A549 treated with Mapracorat at 1 μM for 4 hours (cell line): Measurements from ENCODE around the gene ZBTB17. TPM values are rescaled to one million over a fixed set of nuclear protein-coding genes. Genes with fewer than 3 reads are reported as not detected.

Source experiments
- total RNA-seq: library from RNA; stranded (reverse); fragments of 200-300 nt; extraction: Qiagen RNA extraction; gene quantifications from 5 replicates; pipeline ENCODE4 v1.2.3, GENCODE V29; 2022

ZBTB17 gene
- total RNA-seq, result 10.2 to 18.4 TPM (median 13.0 TPM) in 5 replicates

DNA sequence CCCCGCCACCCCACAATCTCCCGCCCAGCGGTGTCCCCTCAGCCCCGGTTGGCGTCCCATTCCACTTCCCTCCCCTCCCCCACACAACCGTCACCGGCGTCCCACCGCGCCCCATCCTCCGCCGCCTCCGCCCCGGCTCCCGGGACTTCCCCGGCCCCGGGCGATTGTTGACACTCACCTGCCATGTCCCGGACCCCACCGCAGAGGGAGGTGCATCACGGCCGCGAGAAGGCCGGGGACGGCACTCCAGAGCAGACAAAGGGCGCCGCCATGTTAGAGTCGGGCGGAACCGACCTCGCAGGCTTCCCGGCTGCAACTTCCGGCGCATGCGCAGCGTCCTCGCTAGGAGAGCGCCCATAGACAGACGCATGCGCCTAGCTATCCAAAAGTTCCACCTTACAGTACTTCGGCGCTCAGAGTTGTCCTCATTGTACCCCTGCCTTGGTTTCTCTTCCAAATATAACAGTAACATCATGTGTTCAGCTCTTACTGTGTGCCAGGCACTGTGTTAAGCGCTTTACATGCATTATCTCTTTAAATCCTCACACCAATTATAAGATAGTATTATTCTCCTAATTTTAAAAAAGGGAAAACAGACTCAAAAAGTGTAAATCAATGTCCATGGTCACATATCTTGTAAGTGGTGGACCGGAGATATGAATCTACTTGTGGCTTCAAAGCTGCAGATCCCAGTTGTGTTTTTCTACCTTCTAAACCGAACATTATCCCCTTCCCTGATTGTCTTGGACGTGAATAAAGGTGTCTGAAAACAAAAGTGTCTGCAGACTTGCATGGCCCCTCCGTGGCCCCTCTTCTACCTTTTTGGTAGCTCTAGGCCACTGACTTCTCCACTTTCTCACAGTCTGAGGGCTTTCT, at the start of gene ZBTB17:
Gene ZBTB17, minus strand, starts transcription at position 297 of the 876 bp plus-strand sequence. CDS start 27,606 bp downstream, outside the sequence.

DNA sequence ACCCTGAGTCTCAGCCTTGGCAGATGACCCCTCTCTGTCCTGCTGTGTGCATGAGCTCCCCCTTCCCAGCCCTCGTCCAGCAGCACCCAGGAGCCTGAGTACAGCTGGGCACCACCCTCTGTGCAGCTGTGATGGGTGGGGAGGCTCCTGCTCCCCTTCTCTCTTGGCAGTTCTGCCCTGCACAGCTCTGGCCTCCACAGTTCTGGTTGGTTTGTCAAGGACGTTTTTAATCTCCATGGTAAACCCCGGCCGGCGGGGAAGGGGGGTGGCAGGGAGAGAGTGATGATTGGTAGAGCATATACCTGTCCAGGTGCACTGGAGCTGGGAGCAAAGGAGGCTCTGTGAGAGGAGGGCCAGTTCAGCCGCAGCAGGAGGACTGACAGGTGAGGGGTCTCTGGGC, 45.8 kb upstream of the ZBTB17 start, which contains the start of gene CLCNKA:
Gene CLCNKA, plus strand, starts transcription at position 356 of the 400 bp plus-strand sequence. CDS start 584 bp downstream, outside the sequence.

DNA sequence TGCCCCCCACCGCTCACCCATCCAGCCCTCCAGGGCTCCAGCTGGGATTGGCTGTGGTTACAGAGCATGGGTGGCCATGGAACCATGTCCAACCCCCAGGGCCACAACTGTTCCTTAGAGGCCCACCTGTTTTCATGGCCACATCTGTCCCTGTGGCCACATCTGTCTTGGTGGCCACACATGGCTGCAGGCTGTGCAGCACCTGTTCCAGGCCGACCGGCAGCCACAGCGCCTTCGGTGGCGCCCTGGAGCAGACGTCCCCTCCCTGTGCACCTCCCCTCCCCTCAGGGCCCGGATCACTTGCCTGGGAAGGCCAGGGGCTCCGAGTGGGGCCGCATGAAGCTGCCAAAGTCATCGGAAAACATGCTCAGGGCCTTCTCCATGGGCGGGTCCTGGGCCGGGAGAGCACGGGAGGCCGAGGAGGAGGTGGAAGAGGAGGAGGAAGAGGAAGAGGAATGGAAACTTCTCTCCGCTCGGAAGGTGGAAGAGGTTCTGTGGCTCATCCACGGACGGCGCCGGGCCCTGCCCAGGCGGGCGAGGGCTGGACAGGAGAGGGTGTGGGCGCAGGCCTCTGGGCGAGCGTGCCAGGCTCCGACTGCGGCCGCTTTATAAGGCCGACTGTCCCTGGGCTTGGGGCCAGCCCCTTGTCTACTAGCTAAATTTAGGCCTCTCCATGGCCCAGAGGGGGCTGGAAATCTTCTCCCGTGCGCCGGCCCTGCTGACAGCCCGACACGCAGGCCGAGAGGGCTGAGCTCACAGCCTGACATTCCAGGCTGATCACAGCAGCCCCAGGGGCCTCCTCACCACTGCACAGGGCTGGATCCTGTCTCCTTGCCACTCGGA, 41.8 kb upstream of the ZBTB17 start, which contains the start of gene HSPB7:
Gene HSPB7, minus strand, starts transcription at position 583 of the 843 bp plus-strand sequence. Its CDS starts 80 bp downstream, at position 503.

Other genes with a start within 250 kb of the ZBTB17 start
- 0.19 to 0.53 TPM (median 0.30 TPM) in 5 replicates for gene SLC25A34, start 239.8 kb downstream of the ZBTB17 start, total RNA-seq
- not detected in 5 replicates for gene TMEM82, start 233.6 kb downstream of the ZBTB17 start, total RNA-seq
- 21.8 to 34.6 TPM (median 27.8 TPM) in 5 replicates for gene FBLIM1, start 217.3 kb downstream of the ZBTB17 start, total RNA-seq
- 5.8 to 8.9 TPM (median 6.2 TPM) in 5 replicates for gene UQCRHL, start 168.5 kb downstream of the ZBTB17 start, total RNA-seq
- 36.4 to 40.4 TPM (median 39.8 TPM) in 5 replicates for gene SPEN, start 128.4 kb downstream of the ZBTB17 start, total RNA-seq
- gene SRARP, start 28.1 kb upstream of the ZBTB17 start, total RNA-seq, result not detected in 5 replicates
- 0.07 TPM in 1 of 5 replicates, not detected in the others for gene HSPB7, start 41.9 kb upstream of the ZBTB17 start, total RNA-seq
- 0.14 to 0.26 TPM in 2 of 5 replicates, not detected in the others for gene CLCNKA, start 45.9 kb upstream of the ZBTB17 start, total RNA-seq
- gene CLCNKB, start 67.7 kb upstream of the ZBTB17 start, total RNA-seq, result 0.10 TPM in 1 of 5 replicates, not detected in the others
- gene FAM131C, start 97.5 kb upstream of the ZBTB17 start, total RNA-seq, result 13.7 to 19.5 TPM (median 18.8 TPM) in 5 replicates
- gene EPHA2, start 180.0 kb upstream of the ZBTB17 start, total RNA-seq, result 98.7 to 150 TPM (median 137 TPM) in 5 replicates
- gene ARHGEF19, start 236.6 kb upstream of the ZBTB17 start, total RNA-seq, result 5.3 to 6.6 TPM (median 6.2 TPM) in 5 replicates